GM19328 (cell line): Measurements from ENCODE around the gene SLC22A31.

ENCODE experiments used
- ATAC-seq: cut with Tn5 transposase; IDR thresholded peaks from one replicate; pipeline ENCODE4 v1.9.1; 2021; ENCODE audit warnings: mild to moderate bottlenecking, moderate library complexity; ENCODE audit not compliant: unreplicated experiment

The SLC22A31 gene

DNA sequence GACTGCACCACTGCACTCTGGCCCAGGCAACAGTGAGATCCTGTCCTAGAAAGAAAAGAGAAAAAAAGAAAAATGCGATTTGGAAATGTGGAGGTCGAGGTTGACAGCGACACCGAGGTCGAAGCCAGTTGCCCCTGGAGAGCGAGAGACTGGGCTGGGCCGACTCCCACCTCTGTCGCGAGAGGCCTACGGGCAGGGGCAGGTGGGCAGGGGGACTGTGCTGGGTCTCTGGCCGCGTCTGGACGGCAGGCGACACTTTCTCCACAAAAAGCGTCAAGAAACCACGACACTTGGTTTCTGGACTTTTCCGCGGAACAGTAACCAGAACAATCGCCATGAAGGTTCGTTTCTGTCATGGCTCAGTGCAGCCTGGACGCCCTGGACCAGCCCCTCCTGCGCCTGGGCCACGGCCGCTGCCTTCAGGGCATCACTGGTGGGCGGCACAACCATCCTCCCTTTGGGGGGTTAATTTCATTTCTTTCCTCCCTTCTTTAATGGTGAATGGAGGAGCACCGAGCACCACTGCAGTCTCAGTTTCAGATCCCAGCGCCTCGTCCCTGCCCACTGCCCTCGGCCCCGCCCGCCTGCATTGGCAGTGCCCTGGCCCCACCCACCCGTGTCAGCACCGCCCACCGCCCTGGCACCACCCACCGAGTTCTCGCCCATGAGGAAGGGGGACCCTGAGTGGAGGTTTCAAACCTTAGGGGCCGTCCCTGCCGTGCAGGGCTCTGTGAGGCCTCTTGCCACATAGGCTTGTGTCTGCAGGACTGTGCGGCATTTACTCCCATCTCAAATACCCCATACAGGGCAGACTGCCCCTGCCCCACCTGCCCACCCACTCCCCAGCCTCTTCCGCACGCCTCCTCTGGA lies 47.3 kb downstream of the SLC22A31 start:
- no peak for ATAC-seq

DNA sequence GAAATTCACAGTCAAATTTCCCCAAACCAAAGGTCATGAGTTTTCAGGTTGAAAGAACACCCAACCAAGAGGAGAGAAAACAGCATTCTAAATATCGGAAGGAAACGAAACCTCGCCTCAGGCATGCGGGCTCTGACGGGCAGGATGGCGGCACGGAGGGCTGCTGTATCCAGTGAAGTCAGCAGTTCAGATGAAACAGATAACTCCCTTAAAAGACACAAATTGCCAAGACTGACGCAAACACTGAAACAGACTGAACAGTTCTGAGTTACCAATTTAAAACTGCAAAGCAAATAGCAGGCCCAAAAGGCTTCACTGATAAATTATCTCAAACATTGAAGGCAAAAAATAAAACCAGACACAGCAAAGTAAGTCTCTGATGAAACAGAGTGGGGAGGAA lies 49.4 kb downstream of the SLC22A31 start:
- no peak for ATAC-seq

DNA sequence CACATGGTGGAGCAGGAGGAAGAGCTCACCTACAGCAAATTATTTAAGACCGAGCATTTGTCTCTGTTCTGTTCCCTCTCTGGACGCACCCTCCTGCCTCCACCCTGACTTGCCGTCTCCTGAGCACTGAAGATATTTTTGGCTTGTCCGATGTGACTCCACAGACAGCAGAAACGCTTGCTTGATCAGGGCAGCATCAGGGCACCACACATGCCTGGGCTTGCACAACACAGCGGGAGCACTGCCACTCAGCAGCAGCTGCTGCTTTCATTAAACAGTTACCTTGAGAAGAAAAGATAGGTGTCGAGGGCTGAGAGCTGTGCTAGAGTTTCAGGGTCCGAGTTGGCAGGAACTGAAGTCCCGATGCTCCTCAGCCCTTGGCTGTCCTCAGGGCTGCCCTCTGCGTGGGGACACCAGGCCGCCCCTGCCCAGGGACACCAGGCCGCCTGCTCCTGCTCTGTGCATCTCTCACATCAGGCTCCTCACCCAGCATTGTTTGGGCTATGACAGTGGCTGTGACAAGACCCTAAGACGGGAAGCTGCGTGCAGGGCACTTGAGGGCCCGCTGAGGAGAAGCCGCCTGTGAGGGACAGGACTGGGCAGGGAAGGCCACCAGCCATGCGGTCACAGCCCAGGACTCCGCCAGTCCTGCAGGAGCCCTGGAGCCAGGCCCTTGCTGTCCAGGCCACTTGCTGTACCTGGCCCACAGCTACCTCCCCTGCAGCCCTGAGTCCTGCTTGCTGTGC lies 50.1 kb downstream of the SLC22A31 start:
- ATAC-seq, result no peak

DNA sequence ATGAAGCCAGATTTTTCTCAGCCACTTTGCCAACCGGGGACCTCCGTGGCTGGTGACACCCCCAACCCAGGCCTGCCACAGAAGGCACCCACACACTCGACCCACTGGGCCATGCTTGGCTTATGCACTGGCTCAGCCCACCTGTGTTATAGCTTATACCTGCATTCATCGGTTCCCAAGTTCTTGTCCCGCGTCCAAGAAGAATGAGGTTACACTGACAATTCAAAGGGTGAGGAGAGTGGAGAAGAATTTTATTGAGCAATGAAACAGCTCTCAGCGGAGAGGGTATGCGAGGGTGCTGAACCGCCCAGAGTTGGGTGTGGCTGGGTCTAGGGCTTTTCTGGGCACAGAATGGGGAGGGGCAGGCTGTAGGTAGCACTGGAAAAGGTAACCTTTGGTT lies 51.0 kb downstream of the SLC22A31 start:
- ATAC-seq, result no peak

DNA sequence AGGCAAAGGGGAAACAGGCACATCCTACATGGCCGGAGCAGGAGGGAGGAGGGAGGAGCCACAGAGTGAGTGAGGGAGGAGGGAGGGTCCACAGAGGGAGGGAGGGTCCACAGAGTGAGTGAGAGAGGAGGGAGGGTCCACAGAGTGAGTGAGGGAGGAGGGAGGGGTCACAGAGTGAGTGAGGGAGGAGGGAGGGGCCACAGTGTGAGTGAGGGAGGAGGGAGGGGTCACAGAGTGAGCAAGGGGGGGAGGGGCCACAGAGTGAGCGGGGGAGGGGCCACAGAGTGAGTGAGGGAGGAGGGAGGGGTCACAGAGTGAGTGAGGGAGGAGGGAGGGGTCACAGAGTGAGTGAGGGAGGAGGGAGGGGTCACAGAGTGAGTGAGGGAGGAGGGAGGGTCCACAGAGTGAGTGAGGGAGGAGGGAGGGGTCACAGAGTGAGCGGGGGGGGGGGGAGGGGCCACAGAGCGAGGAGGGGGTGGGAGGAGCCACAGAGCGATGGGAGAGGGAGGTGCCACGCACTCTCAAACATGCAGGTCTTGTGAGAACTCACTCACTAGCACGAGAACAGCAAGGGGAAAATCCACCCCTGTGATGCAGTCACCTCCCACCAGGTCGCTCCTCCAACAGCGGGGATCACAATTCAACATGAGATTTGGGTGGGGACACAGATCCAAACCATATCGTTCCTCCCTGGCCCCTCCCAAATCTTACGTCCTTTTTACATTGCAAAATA lies 53.1 kb downstream of the SLC22A31 start:
- no peak for ATAC-seq

DNA sequence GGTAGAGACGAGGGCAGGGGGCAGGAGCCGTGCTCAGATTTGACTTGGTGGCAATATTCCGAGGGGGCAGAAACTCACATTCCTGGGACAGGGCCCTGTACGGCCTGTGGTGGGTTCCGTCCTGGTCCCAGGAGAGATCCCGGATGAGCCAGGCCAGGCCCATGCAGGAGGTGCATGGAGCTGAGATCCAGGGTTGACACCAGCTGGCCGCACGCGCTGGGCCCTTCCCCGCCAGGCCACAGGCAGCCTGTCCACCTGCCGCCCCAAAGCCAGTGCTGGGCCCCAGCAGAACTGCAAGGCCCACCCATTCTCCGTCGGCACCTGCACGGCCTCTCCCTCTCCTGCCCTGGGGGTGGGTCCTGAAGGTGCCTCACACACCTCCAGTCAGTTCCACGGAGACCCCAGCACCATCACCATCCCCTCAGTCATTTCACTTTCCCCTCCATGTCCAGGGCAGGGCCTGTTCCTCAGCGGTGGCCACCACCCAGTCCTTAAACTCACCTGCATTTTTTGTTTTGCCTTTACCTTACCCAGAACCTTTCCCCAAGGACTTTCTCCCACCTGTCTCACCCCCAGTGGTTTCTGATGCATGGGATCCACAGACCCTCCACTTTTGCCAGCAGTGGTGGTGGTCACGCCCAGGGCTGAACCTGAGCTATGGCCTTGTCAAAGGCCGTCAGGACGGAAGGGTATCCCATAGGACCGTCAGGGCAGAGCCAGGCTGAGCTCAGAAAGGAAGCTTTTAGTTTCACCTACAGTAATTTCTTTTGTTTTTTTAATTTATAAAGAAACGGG lies 53.9 kb downstream of the SLC22A31 start:
- no peak for ATAC-seq
